Measurements from ENCODE around the gene FOXN1.

- peak; percentile 80 for TF ChIP-seq CTCF (IDR thresholded peaks at IDR 0.05; ENCODE audit: insufficient read depth, low read depth, low read length)
- no peak for TF ChIP-seq EZH2 (IDR thresholded peaks at IDR 0.05; ENCODE audit: insufficient read depth, low read length)
These were observed 41.7 kb downstream of the FOXN1 start for GRCh38 chr17:28547623-28548416.

Data from astrocyte (in vitro differentiated cells and primary cell).